ENCODE measurements around the gene KLK13. TPM values are rescaled to one million over a fixed set of nuclear protein-coding genes. Genes with fewer than 3 reads are reported as not detected.

KLK13 gene
- polyA plus RNA-seq, 1 experiment: not detected

DNA sequence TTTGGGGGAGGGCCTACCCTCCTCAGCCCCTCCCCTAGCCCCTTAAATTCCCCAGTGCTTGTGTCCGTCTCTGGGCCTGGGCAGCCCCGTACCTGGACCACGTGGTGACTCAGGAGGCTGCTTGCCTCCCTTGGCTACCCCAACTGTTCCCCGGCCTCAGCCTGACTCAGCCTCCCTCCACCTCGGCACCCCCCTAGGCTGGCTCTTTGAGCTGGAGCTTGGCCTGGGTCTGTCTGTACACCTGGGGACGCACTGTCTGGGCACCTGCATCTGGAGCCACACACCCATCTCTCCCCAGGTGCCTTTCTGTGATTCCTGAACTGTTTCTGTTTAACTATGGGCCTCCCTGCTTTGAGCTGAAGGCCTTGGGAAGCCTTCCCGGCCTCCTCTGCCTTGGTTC lies 19.6 kb upstream of the KLK13 start:
- ChIA-PET POLR2A (no interaction called here), CTCF (no interaction called here)
- Histone ChIP-seq H3K27me3 (ENCODE audit: control insufficient read depth, insufficient read depth, low read length) (no peaks in the 10 kb centered on the region), H3K36me3 (ENCODE audit: control insufficient read depth, insufficient read depth, low read length) (no peaks in the 10 kb centered on the region), H3K4me3 (ENCODE audit: low read depth, low read length) (no peak overlapping the region)
- TF ChIP-seq, protein P1, sequence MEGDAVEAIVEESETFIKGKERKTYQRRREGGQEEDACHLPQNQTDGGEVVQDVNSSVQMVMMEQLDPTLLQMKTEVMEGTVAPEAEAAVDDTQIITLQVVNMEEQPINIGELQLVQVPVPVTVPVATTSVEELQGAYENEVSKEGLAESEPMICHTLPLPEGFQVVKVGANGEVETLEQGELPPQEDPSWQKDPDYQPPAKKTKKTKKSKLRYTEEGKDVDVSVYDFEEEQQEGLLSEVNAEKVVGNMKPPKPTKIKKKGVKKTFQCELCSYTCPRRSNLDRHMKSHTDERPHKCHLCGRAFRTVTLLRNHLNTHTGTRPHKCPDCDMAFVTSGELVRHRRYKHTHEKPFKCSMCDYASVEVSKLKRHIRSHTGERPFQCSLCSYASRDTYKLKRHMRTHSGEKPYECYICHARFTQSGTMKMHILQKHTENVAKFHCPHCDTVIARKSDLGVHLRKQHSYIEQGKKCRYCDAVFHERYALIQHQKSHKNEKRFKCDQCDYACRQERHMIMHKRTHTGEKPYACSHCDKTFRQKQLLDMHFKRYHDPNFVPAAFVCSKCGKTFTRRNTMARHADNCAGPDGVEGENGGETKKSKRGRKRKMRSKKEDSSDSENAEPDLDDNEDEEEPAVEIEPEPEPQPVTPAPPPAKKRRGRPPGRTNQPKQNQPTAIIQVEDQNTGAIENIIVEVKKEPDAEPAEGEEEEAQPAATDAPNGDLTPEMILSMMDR (IDR thresholded peaks at IDR 0.05; ENCODE audit: insufficient read depth, low read depth, low read length): no peak
- no peak for DNase-seq (ENCODE audit: low read depth)

DNA sequence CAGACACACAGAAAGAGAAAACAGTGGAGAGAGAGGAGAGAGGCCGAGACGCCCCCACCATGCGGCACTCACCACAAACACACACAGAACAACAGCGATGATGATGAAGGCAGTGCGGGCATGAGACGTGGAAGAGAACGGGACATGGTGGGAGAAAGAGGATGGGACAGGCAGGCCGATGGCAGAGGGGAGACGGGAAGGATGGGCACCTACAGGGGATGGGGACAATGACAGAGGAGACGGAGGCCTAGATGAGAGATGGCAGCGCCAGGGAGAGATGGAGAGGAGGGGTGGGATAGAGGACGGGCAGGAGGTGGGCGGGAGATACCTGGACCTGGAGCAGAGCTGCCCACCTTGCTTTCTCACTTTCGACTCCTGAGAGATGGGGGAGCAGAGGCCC lies 18.9 kb upstream of the KLK13 start:
- CTCF ChIA-PET: interaction anchor here (0.8 kb wide), 1 partner anchor 13 kb away, joined by 3 read pairs; no protein-coding TSS in a partner anchor
- TF ChIP-seq, protein P1 (IDR thresholded peaks at IDR 0.05; ENCODE audit: insufficient read depth, low read depth, low read length): no peak
- Histone ChIP-seq H3K27me3 (ENCODE audit: control insufficient read depth, insufficient read depth, low read length) (no peaks in the 10 kb centered on the region), H3K4me3 (ENCODE audit: low read depth, low read length) (no peak overlapping the region), H3K36me3 (ENCODE audit: control insufficient read depth, insufficient read depth, low read length) (no peaks in the 10 kb centered on the region)
- POLR2A ChIA-PET: no interaction called here
- no peak for DNase-seq (ENCODE audit: low read depth)

DNA sequence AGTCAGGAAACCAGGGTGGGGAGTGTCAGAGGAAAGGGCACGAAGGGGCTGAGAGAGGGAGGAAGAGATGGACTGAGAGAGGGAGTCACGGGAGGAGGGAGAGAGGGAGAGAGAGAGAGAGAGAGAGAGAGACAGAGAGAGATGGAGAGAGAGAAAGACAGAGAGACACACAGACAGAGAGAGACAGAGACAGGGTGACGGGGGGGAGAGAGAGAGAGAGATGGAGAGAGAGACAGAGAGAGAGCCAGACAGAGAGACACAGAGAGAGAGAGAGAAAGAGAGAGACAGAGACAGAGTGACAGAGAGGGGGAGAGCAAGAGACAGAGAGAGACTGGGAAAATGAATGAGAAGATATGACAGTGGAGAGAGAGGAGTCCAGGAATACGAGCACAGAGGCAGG lies 18.3 kb upstream of the KLK13 start:
- CTCF ChIA-PET: no interaction called here
- TF ChIP-seq, protein P1 (IDR thresholded peaks at IDR 0.05; ENCODE audit: insufficient read depth, low read depth, low read length): no peak
- no peaks in the 10 kb centered on the region for H3K27me3 ChIP-seq (ENCODE audit: control insufficient read depth, insufficient read depth, low read length)
- POLR2A ChIA-PET: no interaction called here
- no peak for DNase-seq (ENCODE audit: low read depth)
- H3K4me3 ChIP-seq (ENCODE audit: low read depth, low read length): no peak overlapping the region
- no peaks in the 10 kb centered on the region for H3K36me3 ChIP-seq (ENCODE audit: control insufficient read depth, insufficient read depth, low read length)

DNA sequence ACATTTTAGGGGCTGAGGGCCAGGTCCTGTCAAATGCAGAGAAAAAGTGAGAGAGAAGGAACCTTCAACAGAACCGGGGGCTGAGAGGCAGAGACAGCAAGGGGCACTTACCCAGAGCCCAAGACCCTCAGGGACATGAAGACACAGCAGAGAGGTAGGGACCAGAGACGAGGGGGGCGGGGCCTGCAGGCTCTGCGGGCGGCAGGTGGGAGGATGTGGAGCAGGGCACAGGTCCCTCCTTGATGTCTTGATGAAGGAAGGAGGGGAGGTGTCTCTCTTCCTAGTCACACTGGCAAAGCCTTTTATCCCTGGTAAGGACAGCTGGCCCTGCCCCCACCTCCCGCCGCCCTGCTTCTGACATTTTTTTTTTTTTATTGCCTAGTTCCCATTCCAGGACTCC lies 17.7 kb upstream of the KLK13 start, which contains the start of gene KLK14:
KLK14 (minus strand) TSS at position 277 of the 400 bp plus-strand sequence; CDS start at position 4, 273 bp downstream.
- POLR2A ChIA-PET: no interaction called here
- Histone ChIP-seq H3K4me3 (ENCODE audit: low read depth, low read length) (no peak within 1 kb of the TSS), H3K27me3 (ENCODE audit: control insufficient read depth, insufficient read depth, low read length) (no peaks in the 10 kb centered on the region), H3K36me3 (ENCODE audit: control insufficient read depth, insufficient read depth, low read length) (no peaks in the 10 kb centered on the region)
- CTCF ChIA-PET: no interaction called here
- TF ChIP-seq, protein P1 (IDR thresholded peaks at IDR 0.05; ENCODE audit: insufficient read depth, low read depth, low read length): no peak
- no peak for DNase-seq (ENCODE audit: low read depth)

DNA sequence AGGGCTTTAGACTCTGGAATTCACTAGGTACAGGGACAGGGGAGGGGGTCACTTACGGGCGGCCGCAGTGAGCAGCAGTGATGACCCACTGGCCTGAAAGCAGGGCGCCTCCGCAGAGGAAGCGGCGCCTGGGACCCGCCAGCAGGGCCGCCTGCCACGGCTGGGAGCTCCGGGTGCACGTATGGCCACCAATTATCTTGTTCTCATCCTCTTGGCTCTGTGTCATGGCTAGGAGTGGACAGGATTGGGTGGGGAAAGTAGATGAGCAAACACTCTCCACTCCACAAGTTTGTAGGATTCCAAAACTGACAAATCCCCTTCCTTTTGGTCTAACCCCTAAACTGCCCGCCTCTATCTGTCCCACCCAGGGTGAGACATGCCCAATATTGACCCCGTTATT lies 16.6 kb upstream of the KLK13 start:
- TF ChIP-seq, protein P1 (IDR thresholded peaks at IDR 0.05; ENCODE audit: insufficient read depth, low read depth, low read length): no peak
- ChIA-PET POLR2A (no interaction called here), CTCF (interaction anchor here (0.9 kb wide), 1 partner anchor 77 kb away, joined by 3 read pairs; no protein-coding TSS in a partner anchor)
- H3K27me3 ChIP-seq (ENCODE audit: control insufficient read depth, insufficient read depth, low read length): no peaks in the 10 kb centered on the region
- no peaks in the 10 kb centered on the region for H3K36me3 ChIP-seq (ENCODE audit: control insufficient read depth, insufficient read depth, low read length)
- H3K4me3 ChIP-seq (ENCODE audit: low read depth, low read length): no peak overlapping the region
- no peak for DNase-seq (ENCODE audit: low read depth)

Data from BJ (cell line).